Esophagus squamous epithelium (tissue), 5 donors: ENCODE results near the gene GPR183. TPM values are rescaled to one million over a fixed set of nuclear protein-coding genes. Genes with fewer than 3 reads are reported as not detected.

Source experiments
- DNase-seq: peaks from one replicate; lab custom pipeline; 2025; lab: John Stamatoyannopoulos, UW
- H3K27ac ChIP-seq, 4 donors: fragments of 200-600 bp; sonication (generic); one replicate each; pipeline ENCODE4 v1.5.1; 2016 to 2019; ENCODE audit warnings: mild to moderate bottlenecking in 1 of 4
- H3K27me3 ChIP-seq, 4 donors: fragments of 200-600 bp; sonication (generic); 1 replicate in 3 of 4; 2 replicates in 1 of 4; pipeline versions ENCODE4 v1.5.1 to v1.6.0; 2017 to 2021; ENCODE audit warnings: antibody characterized with exemption in 1 of 4
- H3K36me3 ChIP-seq, 3 donors: fragments of 200-600 bp; sonication (generic); one replicate each; pipeline ENCODE4 v1.5.1; 2016 to 2019
- H3K4me1 ChIP-seq, 3 donors: fragments of 200-600 bp; sonication (generic); one replicate each; pipeline ENCODE4 v1.5.1; 2017 to 2019
- H3K4me3 ChIP-seq, 4 donors: fragments of 200-600 bp; sonication (generic); 1 replicate in 3 of 4; 2 replicates in 1 of 4; pipeline ENCODE4 v1.5.1; 2016 to 2019; ENCODE audit warnings: mild to moderate bottlenecking in 2 of 4, moderate library complexity in 1 of 4
- H3K9me3 ChIP-seq, 3 donors: fragments of 200-600 bp; sonication (generic); one replicate each; pipeline ENCODE4 v1.5.1; 2016 to 2019
- CTCF ChIP-seq, 6 experiments: fragments of 450-650 bp in 4 of 6; fragments of 200-600 bp in 2 of 6; sonication (generic) in 2 of 6; IDR thresholded peaks; one replicate each; pipeline ENCODE4 v1.5.1; 2016 to 2019; ENCODE audit warnings: antibody characterized with exemption in 6 of 6, mild to moderate bottlenecking in 4 of 6, moderate library complexity in 4 of 6
- POLR2A ChIP-seq, 4 donors: fragments of 450-650 bp; IDR thresholded peaks; one replicate each; pipeline ENCODE4 v1.6.1; 2017; ENCODE audit warnings: antibody characterized with exemption in 4 of 4, mild to moderate bottlenecking in 4 of 4, moderate library complexity in 3 of 4
- WGBS, 2 donors: methylation state at CpG; one replicate each; pipeline ENCODE4 v1.1.5; 2018; 5-methylcytosine and 5-hydroxymethylcytosine counted together
- intact Hi-C: fragments of 100-400 bp; cut with DNase I; formaldehyde crosslinking; loops from one replicate; pipeline ENCODE4 v1.15.0; 2022
- total RNA-seq, 4 donors: library from RNA; depleted of rRNA; stranded (reverse); fragments of >200 nt; gene quantifications; one replicate each; pipeline ENCODE4 v1.1.0, GENCODE V29; 2016
- donor health status: DM: yes; HTN: yes; CAD: no.

GPR183 gene
- total RNA-seq, 4 donors from 2014 or later, result 0.53 to 9.5 (median 3.2) TPM

DNA sequence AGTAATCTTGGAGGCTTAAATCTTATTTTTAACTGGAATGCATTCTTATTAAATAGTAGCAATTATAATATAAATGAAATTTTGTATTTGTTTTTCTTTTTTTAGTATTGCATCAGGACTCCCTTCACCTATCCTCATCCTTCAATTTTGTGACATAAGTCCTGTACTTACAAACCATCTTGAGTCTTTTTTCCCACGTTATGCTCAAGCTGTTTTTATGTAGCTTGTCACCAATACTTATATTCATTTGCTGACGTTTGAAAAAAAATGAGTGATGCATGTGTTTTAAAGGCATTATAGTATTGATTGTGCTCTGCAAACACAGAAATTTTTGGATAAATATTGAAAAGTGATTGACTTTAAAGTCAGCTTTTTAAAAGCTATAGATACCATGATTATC is 49.9 kb downstream of the GPR183 start:
- Histone ChIP-seq H3K27me3 (no peaks in the 10 kb centered on the region), H3K27ac (no peak overlapping the region), H3K4me3 (no peak overlapping the region), H3K36me3 (peaks cover 0 to 50% (median 0%) of the 10 kb centered on the region in 3 donors), H3K4me1 (no peaks in the 10 kb centered on the region), H3K9me3 (no peaks in the 10 kb centered on the region)
- intact Hi-C loops, result no loop called here
- WGBS, 2 donors, result 61 to 62% methylated on average over 2 of the region's 2 CpGs
- DNase-seq, result no peak
- TF ChIP-seq CTCF (IDR thresholded peaks at IDR 0.05) (no peak), POLR2A (IDR thresholded peaks at IDR 0.05) (no peak)

GRCh38 chr13:99256709-99257108 is 50.5 kb downstream of the GPR183 start:
- Histone ChIP-seq H3K4me3 (no peak overlapping the region), H3K27ac (no peak overlapping the region), H3K27me3 (no peaks in the 10 kb centered on the region), H3K9me3 (no peaks in the 10 kb centered on the region), H3K36me3 (peaks cover 0 to 56% (median 0%) of the 10 kb centered on the region in 3 donors), H3K4me1 (no peaks in the 10 kb centered on the region)
- WGBS, 2 donors, result 58 to 63% methylated on average over 3 of the region's 3 CpGs
- no peak for DNase-seq
- TF ChIP-seq POLR2A (IDR thresholded peaks at IDR 0.05) (no peak), CTCF (IDR thresholded peaks at IDR 0.05) (no peak)
- intact Hi-C loops, result no loop called here

DNA sequence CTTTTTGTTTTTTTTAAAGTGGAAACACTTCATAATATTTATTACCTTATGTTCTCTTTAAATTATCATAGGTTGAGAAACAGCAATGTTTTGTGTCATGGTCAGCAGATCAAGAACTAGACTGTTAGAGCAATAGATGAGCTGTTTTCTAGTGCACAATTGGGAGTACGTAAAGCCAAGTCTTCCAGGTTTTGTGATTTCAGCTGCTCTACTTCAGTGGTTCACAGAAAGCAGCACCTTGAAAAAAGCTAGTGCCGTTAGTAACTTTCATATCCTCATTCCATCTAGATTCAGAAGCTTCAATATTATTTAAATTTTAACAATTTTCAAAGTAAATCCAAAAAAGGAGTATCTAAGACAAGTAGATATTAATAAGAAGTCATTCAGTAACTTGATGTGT is 50.9 kb downstream of the GPR183 start:
- whole genome bisulfite sequencing, 2 donors, result 75 to 83% methylated on average over 2 of the region's 2 CpGs
- no peak for TF ChIP-seq CTCF (IDR thresholded peaks at IDR 0.05)
- TF ChIP-seq POLR2A (IDR thresholded peaks at IDR 0.05), result no peak
- DNase-seq, result no peak
- Histone ChIP-seq H3K4me3 (no peak overlapping the region), H3K27ac (no peak overlapping the region), H3K36me3 (peaks cover 0 to 58% (median 0%) of the 10 kb centered on the region in 3 donors), H3K27me3 (no peaks in the 10 kb centered on the region), H3K4me1 (no peaks in the 10 kb centered on the region), H3K9me3 (no peaks in the 10 kb centered on the region)
- intact Hi-C loops, result no loop called here

DNA sequence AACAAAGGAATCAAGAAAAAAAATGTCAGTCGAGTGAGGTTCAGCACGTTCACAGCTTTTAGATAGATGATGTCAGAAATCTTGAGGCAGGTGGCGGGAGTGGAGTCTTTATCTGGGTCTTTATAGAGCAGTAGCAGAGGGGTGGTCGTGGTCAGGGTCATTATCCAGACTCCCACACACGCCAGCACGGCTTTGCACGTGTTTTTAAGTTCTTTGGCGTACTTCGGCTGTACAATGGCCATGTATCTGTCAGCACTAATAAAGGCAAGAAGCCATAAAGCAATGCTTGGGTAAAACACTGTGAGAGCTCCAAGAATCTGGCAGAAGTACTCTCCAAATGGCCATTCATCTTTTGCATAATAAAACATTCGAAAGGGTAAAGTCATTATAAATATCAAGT is 51.9 kb downstream of the GPR183 start:
- Histone ChIP-seq H3K27me3 (no peaks in the 10 kb centered on the region), H3K27ac (no peak overlapping the region), H3K4me3 (no peak overlapping the region), H3K36me3 (peaks cover 0 to 56% (median 0%) of the 10 kb centered on the region in 3 donors), H3K9me3 (no peaks in the 10 kb centered on the region), H3K4me1 (no peaks in the 10 kb centered on the region)
- intact Hi-C loops, result no loop called here
- DNase-seq, result no peak
- WGBS, 2 donors, result 81 to 91% methylated on average over 10 of the region's 10 CpGs
- no peak for TF ChIP-seq POLR2A (IDR thresholded peaks at IDR 0.05)
- no peak for TF ChIP-seq CTCF (IDR thresholded peaks at IDR 0.05)

DNA sequence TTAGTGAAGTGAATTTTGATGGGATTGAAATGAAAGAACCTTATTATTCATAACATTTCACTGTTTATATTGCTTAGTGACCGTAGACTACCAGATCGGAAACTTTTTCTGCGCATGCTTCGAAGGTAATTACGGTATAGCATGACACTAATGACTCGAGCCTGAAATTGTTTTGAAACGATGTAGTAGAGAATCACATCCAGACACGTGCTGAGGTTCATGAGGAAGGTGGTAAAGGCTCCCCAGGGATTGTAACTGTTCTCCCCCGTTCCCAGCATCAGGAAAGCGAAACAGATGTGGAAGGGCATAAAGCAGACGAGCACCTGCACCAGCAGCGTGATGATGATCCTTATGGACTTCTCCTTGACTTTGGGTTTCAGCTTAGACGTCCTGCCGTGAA is 52.4 kb downstream of the GPR183 start:
- TF ChIP-seq POLR2A (IDR thresholded peaks at IDR 0.05) (no peak), CTCF (IDR thresholded peaks at IDR 0.05) (no peak)
- Histone ChIP-seq H3K27ac (no peak overlapping the region), H3K36me3 (peaks cover 0 to 53% (median 0%) of the 10 kb centered on the region in 3 donors), H3K4me3 (no peak overlapping the region), H3K27me3 (no peaks in the 10 kb centered on the region), H3K4me1 (no peaks in the 10 kb centered on the region), H3K9me3 (no peaks in the 10 kb centered on the region)
- intact Hi-C loops, result no loop called here
- WGBS, 2 donors, result 89 to 91% methylated on average over 14 of the region's 14 CpGs
- no peak for DNase-seq
